Fibroblast of skin of scalp (primary cell): ENCODE measurements around the gene FXYD7.
"Not testable (repeated sequence)": the region's sequence is repeated elsewhere in the genome, so short reads cannot be mapped to it uniquely, and the experiment has no call there.

ENCODE experiments used
- DNase-seq: peaks from one replicate; pipeline ENCODE4 v3.0.0-alpha.2; 2013

FXYD7 gene

DNA sequence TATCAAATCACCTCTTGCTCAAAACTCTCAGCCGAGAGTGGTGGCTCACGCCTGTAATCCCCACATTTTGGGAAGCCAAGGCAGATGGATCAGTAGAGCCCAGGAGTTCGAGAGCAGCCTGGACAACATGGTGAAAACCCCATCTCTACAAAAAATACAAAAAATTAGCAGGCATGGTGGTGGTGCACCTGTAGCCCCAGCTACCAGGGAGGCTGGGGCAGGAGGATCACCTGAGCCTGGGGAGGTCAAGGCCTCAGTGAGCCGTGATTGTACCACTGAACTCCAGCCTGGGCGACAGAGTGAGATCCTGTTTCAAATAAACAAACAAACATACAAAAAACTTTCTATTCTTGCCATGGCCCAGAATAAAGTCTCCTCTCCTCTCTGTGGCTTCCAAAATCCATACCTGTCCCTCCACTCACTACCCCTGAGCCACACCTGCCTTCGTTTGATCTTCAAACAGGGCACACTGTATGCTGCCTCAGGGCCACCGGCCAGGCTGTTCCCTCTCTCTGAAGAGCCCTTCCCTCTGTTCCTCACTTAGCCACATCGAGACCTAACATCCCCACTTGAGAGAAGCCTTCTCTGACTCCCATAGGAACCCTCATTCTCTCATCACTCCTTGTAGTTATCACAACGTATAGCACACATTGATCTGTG is 14.5 kb upstream of the FXYD7 start:
- DNase-seq, result no peak

GRCh38 chr19:35129724-35130274 is 13.3 kb upstream of the FXYD7 start:
- DNase-seq, result not testable (repeated sequence)

DNA sequence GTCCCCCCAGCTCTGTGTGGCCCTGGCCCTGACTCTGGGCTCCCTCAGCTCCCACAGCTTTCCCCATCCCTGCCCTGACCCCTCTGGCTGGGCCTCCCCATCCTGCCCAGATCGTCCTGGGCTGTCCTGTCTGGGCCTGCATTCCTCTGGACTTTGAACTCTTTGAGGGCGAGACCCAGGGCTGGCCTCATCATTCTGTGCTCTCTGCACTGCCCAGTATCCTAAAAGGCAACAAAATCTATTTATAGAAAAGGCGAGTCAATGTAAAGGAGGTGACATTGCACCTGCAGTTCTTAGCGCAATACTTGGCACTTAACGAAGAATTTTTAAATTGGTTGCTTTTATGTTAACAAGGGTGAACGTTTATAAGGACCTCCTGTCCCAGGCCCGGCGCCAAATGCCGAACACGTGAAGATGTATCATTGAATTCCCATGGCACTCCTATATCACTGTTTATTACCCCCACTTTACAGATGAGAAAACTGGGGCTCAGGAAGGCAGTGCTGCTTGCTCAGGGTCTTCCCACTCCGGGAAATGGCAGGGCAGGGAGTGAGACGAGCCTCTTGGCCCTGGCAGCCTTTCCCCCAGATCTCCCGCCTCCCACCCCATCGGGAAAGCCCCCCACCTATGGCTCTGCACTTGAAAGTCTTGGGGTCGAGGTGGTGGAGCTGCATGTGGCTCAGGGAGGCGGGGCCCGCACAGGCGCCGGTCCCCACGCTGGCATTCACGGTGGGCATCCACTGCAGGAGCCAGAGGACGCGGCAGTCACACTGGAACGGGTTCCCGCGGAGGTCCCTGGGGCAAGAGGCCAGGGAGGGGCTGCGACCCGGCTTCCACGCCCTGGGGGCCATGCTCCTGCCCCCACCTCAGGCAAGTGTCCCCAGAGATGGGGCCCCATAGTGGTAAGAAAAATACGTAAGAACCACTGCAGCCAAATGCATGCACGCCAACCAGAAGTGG is 12.0 kb upstream of the FXYD7 start:
- DNase-seq, result no peak

DNA sequence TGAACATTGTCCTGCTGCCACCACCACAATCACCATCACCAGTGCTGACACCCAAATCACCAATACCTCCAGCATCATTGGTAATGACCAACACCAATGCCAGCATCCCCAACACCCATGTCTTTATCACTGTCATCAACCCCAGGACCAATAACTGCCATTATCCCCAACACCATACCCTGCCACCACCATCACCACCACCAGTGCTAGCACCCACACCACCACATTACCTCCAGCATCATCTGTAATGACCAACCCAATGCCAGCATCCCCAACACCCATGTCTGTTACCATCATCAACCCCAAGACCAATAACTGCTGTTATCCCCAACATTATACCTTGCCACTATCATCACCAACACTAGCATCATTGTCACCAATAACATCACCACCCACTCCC is 10.8 kb upstream of the FXYD7 start:
- no peak for DNase-seq

DNA sequence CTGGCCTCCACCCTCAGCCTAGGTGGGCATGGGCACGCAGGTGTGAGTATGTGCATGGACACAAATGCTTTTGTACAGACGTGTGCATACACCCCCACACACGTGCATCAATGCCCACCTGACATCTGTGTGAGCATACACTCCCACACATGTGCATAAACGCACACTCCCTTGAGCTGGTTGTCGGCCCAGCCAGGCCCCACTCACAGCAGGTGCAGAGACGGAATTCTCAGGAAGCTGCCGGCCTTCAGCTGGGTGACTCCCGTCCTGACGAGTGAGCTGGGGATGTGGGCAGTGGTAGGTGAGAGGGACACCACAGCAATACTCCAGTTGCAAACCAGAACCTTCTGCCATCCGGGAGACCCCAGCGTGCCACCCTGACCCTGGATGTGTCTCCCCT is 9.2 kb upstream of the FXYD7 start:
- no peak for DNase-seq

DNA sequence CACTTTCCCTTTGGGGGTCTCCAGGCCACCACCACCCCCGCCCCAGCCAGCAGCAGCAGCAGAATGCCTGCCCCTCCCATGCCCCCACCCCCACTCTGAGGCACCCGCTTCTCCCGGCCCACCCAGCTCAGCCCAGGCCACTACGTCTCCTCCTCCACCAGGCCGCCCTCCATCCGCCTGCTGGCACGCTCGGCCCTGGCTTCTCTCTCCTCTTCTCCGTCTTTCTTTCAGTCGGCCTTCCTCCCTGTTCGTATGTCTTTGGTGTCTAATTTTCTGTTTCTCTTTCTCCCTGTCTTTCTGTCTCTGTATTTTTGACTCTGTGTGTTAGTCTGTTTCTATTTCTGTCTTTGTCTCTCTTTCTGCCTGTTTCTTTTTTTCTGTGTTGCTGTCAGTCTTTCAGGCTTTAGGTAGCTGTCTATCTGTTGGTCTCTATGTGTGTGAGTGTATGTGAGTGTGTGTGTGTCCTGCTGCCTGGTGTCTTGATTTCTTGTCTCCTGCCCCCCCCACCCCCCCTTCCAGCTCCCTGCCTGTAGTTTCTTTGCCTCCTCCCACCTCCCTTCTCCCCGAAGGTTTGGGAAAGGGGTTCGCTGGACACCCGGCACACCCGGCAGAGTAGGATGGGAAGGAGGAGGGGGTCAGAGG is 8.3 kb upstream of the FXYD7 start, which contains the start of gene LGI4:
Gene LGI4, minus strand, starts transcription at position 459 of the 642 bp plus-strand sequence. Its CDS starts 379 bp downstream, at position 80.
- DNase-seq, result no peak

GRCh38 chr19:35135389-35135909 is 7.6 kb upstream of the FXYD7 start:
- peak; percentile 69 for DNase-seq

- DNase-seq, result no peak
Observed at GRCh38 chr19:35136231-35136630, 6.8 kb upstream of the FXYD7 start.

- DNase-seq, result no peak
Observed at GRCh38 chr19:35136977-35137702, 5.9 kb upstream of the FXYD7 start.

- DNase-seq, result no peak
Observed at GRCh38 chr19:35138305-35138892, 4.7 kb upstream of the FXYD7 start, which contains the start of gene FXYD1. TSS of gene FXYD1 (plus strand) at chr19:35138824. CDS start at chr19:35140080, 1,256 bp downstream.

DNA sequence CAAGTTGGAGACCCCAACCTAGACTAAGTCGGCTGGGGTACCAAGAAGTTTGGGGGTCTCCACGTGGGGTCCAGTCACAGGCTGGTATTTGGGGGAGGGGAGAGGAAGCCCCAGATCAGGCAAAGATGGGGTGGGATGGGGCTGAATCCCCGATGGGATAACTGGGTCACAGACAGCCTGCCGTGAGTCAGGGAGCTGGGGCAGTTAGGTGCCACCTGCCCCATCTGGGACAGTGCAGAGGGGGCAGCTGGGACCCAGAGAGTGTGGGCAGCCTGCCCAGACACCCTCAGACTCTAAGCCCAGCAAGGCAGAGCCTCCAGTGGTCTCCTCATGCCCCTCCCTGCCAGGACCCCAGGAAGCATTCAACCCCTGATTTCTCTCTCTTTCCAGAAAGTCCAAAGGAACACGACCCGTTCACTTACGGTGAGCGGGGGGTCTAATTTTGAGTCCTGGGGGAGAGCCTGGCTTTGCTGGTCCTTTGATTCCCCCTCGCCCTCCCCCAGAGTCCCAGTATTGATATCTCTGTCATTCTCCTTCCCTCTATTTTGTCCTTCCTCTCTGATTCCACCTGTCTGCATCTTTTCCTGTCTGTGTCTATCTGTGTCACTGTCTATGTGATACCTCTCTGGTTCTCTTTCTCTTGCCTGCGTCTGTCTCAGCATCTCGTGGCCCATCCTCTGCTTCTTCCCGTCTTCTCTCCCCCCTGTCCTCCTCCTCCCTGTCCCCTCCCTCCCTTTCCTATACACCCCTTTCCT is 2.7 kb upstream of the FXYD7 start:
- DNase-seq, result no peak

GRCh38 chr19:35140962-35141836 is 1.9 kb upstream of the FXYD7 start:
- peak; percentile 92 for DNase-seq

DNA sequence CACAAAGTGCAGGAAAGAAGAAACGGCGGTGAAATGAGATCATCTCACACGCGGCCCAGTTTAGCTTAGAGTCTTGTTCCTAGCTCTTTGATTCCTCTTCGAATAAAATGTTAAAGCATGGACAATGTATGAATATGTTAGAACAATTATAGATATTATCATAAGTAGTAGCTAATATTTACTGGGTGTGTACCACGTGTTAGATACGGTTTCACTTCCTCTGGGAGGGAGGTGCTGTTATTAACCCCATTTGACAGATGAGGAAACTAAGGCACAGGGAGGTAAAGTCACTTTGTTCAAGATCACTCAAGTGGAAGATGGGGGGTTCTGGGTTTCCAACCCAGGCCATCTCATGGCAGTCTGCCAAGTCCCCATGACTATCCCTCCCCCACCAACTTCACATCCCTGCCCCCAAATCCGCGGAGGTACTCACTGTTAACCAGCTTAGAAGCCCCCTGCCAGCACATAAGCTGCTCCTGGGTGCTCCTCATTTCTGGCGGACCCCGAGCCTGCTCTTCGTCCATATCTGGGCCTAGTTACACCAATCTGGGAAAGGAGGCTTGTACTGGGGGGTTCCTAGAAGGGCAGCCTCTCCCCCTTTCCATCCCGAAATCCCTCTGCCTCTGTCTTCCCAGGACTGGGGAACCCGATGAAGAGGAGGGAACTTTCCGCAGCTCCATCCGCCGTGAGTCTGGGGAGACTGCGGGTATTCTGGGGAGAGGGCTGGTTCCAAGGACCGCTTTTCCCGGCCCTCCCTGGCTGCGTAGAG is 1.0 kb upstream of the FXYD7 start:
- DNase-seq, result no peak

- peak; percentile 45 for DNase-seq
Observed at GRCh38 chr19:35142606-35143230, 337 bp upstream of the FXYD7 start.

- no peak for DNase-seq
Observed at GRCh38 chr19:35143818-35144217, 763 bp downstream of the FXYD7 start.

GRCh38 chr19:35144259-35144599 is 1.2 kb downstream of the FXYD7 start:
- no peak for DNase-seq

DNA sequence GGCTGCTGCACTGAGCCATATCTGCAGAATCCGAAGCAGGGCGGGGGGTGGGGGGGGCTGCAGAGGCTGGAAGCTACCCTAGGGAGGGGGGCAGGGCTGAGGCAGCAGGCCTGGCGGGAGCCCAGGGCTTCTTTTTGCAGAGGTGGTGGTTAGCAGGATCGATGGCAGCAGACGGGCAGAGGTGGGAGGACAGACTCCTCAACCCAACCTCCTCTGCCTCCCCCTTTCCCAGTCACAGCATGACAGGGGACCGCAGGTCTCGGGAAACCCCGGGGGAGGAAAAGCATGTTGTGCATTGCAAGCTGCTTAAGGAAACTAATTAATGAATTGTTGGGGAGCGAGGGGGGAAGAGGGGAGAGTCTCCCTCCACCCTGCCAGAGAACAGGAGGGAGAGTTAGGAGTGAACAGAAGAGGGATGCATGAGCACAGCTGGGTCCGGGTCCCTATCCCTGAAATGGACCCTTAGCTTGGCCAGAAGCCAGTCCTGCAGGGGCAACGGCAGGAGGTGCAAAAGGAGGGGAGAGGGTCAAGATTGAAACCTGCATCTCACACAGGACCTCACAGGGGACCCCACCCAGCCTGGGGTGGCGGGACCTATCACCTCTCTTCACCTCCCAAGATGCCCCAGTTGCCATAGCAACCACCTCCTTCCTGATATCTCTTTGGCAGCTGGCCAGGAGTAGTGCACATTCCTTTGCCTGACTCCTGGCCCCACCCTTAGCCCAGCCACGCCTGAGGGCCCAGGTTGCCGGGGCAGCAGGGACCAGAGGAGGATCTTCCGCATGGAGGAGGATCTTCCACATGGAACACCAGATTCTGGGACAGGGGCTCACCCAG is 1.8 kb downstream of the FXYD7 start:
- DNase-seq, result no peak
